GM21619 (cell line): Measurements from ENCODE around the gene BTNL9.
"Not testable (repeated sequence)": the region's sequence is repeated elsewhere in the genome, so short reads cannot be mapped to it uniquely, and the experiment has no call there.

ENCODE experiments used
- ATAC-seq: cut with Tn5 transposase; IDR thresholded peaks from one replicate; pipeline ENCODE4 v1.9.1; 2021; ENCODE audit not compliant: unreplicated experiment

The BTNL9 gene

DNA sequence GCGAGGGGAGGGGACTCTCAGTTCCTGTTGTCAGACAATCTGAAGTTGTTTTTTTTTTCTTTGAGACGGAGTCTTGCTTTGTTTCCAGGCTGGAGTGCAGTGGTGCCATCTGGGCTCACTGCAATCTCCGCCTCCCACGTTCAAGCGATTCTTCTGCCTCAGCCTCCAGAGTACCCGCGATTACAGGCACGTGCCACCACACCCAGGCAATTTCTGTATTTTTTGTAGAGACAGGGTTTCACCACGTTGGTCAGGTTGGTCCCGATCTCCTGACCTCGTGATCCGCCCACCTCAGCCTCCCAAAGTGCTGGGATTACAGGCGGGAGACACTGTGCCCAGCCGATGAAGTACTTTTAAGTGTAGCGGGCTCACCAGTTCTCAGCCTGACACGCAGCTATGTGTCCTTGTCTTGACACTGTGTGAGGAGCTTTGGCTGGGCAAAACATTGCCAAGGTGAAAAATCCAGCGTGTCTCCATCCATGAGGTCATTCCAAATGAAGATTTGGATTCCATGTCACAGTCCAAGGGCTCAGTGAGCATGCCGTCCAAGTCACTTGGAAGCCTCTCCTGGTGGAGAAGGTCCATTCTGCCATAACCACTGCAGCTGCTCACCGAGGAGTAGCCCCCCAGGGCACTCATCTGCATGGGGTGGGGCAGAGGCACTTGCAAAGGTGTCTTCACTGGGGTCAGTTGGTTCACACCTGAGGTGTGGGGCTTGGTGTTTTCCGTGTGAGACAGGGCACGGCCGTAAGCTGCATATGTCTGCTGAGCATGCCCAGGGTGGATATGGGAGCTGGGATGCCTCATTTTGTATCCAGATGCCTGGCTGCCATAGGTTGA, 58.9 kb downstream of the BTNL9 start:
- no peak for ATAC-seq

DNA sequence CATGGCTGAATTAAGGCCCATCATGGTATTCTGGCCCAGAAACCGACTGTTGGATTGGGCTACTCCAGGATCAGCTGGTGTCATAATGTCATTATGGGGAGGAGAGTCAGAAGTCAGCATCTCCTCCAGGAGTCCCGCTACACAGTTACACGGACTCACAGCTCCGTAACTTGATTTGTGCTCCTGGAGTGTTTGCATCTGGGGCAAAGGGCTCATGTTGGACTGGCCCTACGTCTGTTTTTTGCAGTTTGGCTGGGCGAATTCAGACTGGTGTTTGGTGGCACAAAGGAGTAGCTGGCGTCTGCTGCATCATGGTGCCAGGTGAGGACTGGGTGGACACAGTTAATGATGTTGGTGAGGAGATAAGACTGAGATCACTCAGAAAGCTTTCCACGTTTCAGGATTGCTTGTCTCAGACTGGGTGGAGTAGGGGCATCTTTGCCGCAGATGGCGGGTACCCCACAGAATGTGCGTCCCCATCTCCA, 59.6 kb downstream of the BTNL9 start:
- ATAC-seq, result no peak

DNA sequence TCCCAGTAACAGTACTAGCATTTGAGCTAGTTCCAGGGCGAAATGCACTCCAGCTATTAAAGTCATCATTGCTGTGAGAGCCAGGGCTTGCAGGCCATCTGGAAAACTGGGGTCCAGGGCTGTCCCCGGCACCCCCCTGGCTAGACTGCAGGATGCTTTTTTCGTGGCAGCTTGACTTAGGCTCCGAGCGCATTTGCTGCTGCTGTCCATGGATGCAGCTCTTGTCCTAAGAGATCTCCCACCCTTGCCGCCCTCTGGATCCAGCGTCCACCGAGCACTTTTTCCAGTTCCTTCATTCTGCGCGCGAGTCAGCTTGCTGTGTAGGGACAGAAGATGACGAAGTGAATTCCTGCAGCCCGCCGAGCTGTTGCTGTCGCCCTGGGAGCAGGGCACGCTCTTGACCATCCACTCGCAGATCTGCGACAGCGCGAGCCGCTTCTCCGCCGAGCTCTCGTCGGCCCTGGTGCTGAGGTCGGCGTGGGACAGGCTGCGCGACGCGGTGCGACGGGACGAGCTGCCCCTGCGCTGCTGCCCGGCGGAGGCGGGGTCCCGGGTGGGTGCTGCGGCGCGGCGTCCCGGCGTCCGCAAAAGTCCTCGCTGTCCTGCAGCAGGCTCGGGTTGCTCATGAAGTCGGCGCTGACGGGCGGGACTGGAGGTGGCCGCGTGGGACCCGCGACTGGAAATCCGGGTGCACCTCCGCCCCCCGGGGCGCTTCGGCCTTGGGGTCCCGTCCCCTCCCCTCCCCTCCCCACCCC, 60.2 kb downstream of the BTNL9 start:
- no peak for ATAC-seq

DNA sequence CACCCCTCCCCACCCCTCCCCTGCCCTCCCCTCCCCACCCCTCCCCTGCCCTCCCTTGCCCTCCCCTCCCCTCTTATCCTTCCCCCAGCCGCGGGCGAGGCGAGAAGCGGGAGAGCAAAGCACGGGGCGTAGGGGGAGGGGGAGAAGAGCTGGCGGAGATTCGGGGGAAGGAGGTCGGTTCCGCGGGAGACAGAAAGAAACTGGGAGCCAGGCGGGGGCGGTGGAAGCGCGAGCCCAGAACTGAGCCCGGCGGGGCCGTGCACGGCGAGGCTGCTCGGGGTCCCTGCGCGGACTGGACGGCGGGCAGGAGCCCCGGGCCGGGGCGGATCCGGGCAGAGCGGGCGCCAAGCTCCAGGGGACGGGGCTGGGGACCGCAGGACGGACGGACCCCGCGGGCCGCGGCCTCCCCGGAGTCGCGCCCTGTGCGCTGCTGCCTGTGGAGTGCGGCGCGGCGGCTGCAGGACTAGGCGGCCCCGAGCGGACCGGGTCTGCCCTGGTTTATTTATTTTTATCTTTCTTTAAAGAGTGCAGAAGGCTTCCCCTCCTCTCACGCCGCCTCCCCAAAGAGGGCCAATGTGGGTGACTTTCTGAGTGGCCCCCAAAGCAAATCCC, 61.1 kb downstream of the BTNL9 start:
- not testable (repeated sequence) for ATAC-seq

DNA sequence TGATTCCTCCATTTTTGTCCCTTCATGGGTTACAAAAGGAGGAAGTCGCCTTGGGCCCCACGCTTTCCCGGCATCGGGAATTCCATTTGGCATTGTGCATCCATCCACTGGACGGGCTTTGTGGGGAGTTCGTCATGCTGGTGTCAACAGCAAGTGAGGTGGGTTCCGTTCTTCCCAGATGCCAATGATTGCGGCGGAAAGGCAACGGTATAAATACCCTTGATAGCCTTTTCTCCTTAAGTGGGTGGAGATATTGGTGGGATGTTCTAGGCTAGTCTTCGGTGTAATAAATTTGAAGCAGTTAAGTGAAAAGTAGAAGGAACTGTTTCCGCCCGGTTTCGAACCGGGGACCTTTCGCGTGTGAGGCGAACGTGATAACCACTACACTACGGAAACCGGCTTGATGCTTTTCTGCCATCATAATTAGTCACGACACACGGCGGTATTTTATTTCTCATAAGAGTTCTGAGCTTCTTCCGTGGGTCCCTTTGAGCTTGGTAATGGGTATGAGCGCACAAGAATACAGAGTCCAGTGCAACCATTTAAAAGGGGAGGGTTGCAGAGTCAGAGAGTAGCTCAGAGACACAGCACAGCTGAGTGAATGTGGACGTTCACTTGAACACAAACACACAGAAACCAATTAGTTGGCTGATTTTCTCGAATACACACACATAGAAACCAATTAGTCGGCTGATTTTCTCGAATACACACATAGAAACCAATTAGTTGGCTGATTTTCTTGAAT, 62.0 kb downstream of the BTNL9 start:
- not testable (repeated sequence) for ATAC-seq

DNA sequence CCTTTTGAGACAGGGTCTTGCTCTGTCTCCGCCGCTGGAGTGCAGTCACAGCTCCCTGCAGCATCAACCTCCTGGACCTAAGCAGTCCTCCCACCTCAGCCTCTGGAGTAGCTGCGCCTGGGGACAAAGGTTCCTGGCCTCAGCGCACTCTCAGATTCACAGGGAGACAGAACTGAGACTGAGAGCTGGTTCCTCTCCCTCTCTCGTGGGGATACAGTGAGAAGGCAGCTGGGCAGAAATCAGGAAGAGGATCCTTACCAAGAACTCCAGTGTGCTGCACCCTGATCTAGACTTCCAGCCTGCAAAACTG, 64.1 kb downstream of the BTNL9 start:
- ATAC-seq, result not testable (repeated sequence)

DNA sequence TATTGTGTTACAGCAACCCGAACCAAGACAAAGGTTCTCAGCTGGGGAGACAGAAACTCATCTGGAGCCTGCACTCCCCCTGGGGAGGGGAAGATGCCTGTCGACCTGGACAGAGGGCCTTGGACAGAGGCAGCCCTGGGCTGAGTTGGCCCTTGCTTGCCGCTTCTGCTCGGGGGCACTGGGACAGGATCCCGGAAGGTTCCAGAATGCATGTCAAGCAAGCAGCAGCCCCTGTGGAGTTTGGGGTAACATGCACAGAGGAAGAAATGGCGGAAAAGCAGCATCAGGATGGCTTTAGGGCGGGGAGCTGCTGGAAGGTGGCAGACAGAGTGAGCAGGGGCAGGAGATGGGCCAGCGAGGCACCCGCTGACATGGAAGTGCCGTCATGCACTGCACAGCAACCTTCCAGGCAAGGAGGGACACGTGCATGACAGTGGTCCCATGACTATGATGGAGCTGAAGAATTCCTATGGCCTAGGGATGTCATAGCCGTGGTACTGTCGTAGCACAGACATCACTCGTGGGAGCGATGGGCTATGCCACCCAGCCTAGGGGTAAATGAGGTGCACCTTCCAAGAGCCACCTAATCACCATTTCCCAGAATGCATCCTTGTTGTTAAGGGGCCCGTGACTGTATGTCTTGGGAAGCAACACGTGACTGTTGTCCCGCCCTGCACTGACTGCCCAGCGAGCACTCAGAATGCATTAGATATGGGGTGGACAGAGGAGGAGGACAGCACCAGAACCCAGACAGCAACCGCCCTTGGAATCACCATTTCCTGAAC, 64.7 kb downstream of the BTNL9 start:
- not testable (repeated sequence) for ATAC-seq

DNA sequence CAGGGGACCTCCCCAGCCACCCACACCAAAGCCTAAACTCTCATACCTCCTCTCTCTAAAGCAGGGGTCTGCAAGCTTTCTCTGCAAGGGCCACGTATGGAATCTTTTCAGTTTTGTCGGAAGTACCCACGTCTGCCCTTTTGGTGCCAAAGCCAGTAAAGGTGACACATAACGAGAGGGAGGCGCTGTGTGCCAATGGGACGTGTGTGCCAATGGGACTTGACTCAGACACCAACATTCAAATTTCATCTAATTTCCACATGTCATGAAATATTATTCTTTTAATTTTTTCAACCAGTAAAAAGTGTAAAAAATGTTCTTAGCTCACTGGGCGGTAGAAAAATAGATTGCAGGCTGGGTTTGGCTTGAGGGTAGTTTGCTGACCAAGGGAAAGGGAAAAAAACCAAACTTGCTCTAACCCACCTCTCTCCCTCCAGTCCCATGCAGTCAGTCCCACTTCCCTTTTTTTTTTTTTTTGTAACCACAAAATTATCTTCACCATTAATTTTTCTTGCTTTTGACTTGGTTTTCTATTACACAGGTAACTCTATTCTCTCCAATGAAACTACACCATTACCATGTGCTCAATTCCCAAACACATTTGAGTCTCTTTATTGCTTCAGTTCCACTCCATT, 65.4 kb downstream of the BTNL9 start:
- no peak for ATAC-seq

DNA sequence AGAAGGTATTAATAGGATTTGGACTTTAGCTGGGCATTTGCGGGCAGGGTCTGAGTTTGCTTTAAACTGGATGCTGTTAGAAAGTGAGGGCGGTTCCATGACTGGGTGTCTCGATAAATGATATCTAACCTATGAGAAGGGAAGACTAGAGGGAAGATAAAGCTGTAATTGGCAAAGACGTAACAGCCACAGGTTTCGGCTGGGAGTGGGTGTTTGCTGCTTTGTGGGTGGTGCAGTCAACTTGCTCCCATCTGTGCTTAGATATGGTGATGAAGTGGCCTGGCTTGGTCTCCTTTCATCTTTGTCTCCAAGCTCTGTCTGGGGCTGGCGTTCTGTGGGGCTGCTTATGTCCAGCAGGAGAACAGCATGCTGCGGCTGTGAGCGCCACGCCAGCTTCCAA, 67.6 kb downstream of the BTNL9 start:
- ATAC-seq, result no peak

DNA sequence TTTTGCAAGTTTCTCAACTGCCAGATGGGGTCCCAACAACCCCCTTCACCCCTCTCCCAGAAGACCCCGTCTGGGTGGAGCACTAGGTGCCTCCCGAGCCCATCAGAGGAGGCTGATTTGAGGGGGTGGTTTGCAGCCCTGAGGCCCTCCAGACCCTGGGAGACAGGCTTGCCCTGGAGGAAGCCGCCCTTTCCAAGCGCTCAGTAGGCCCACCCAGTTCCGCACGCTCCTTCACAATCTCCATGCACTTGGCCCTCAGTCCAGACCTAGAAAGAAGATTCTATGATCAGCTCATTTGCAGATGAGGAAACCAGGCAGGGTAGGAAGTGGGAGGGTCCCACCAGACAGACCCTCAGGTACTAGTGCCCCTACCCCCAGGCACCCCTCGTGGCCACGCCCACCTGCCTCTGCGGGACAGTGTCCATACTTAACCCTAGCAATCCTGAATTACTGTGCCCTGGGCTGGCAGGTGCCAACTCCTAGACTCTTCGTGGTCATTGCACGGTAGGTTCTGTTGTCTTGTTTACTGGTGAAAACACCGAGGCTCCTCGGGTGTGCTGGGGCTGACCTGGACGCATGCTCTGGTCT, 68.6 kb downstream of the BTNL9 start:
- ATAC-seq, result no peak

DNA sequence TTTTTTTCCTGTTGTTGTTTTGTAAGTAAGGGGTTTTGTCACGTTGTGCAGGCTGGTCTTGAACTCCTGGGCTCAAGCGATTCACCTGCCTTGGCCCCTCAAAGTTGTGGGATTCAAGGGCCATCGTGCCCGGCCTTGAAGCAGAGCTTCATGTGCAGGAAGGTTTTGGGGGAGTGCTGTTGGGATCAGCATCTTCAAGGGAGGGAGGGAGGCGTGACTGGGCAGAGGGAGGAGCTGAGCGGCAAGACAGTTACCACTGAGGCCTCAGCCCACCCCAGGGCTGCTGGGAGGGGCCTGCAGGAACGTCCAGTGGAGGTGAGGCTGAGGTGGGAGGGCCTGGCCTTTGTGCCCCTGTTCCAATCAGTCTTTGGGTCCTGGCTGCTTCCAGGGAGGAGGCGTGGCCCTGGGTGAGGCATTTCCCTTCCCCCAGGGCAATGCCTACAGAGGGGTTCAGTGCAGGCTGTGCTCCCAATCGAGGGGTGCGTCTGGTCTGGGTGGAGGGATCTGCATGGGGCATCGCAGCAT, 69.5 kb downstream of the BTNL9 start:
- ATAC-seq, result no peak

DNA sequence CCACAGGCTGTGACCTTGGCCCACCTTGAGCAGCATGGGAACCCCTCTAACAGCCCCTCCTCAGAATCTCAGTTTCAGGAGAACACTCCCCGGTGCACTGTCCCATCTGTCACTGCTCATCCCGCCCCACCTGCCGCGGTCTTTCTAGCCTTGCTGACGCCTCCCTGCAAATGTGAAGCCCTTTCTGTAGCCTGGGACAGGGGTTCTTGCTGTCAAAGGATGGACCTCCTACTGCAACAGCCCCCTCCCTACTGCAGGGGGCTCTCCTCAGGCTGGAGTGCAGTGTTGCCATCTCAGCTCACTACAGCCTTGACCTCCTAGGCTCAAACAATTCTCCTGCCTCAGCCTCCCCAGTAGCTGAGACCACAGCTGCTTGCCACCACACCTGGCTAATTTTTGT, 70.9 kb downstream of the BTNL9 start:
- no peak for ATAC-seq
